Measurements from ENCODE around the gene HERC5.

The HERC5 gene

DNA sequence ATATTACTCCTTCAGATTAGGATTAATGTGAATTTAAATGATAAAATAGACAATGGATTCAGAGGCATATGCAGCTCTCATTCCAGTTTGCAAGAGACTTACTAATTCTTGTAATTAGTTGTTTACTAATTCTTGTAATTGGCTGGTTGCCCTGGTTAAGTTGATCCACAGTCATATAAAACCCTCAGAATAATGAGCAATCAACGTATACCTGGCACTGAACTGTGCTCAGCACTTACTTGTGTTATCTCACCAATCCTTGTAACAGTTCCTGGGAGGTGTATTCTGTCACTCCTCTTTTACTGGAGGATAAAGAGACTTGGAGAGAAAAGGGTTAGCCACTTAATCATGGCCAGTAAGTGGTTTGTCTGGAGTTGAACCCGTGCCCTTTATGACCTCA lies 10.5 kb downstream of the HERC5 start:
- TF ChIP-seq GABPA (IDR thresholded peaks at IDR 0.05; ENCODE audit: low read depth) = no peak
- no peak for TF ChIP-seq CTCF (IDR thresholded peaks at IDR 0.05; ENCODE audit: insufficient read depth, low read length)
- no peak for TF ChIP-seq POLR2AphosphoS5 (IDR thresholded peaks at IDR 0.05; ENCODE audit: low read depth)
- TF ChIP-seq, protein P1, sequence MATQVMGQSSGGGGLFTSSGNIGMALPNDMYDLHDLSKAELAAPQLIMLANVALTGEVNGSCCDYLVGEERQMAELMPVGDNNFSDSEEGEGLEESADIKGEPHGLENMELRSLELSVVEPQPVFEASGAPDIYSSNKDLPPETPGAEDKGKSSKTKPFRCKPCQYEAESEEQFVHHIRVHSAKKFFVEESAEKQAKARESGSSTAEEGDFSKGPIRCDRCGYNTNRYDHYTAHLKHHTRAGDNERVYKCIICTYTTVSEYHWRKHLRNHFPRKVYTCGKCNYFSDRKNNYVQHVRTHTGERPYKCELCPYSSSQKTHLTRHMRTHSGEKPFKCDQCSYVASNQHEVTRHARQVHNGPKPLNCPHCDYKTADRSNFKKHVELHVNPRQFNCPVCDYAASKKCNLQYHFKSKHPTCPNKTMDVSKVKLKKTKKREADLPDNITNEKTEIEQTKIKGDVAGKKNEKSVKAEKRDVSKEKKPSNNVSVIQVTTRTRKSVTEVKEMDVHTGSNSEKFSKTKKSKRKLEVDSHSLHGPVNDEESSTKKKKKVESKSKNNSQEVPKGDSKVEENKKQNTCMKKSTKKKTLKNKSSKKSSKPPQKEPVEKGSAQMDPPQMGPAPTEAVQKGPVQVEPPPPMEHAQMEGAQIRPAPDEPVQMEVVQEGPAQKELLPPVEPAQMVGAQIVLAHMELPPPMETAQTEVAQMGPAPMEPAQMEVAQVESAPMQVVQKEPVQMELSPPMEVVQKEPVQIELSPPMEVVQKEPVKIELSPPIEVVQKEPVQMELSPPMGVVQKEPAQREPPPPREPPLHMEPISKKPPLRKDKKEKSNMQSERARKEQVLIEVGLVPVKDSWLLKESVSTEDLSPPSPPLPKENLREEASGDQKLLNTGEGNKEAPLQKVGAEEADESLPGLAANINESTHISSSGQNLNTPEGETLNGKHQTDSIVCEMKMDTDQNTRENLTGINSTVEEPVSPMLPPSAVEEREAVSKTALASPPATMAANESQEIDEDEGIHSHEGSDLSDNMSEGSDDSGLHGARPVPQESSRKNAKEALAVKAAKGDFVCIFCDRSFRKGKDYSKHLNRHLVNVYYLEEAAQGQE (IDR thresholded peaks at IDR 0.05; ENCODE audit: insufficient replicate concordance, low read depth) = no peak
- TF ChIP-seq SPI1 (IDR thresholded peaks at IDR 0.05; ENCODE audit: borderline replicate concordance, low read depth) = no peak
- no peaks in the 10 kb centered on the region for H3K27me3 ChIP-seq (ENCODE audit: insufficient read depth, poor library complexity, severe bottlenecking)
- no peak for DNase-seq (ENCODE audit: low read depth in 1 of 2, low spot score in 1 of 2)
- no peak overlapping the region for H3K27ac ChIP-seq (replicated peaks)
- no peak overlapping the region for H3K4me3 ChIP-seq (replicated peaks; ENCODE audit: insufficient read depth, low read length)

GRCh38 chr4:88477229-88477860 lies 20.4 kb downstream of the HERC5 start:
- peak in 1 of 2 experiments; percentile 56 for DNase-seq (ENCODE audit: low read depth in 1 of 2, low spot score in 1 of 2)
- H3K27me3 ChIP-seq (ENCODE audit: insufficient read depth, poor library complexity, severe bottlenecking) = no peaks in the 10 kb centered on the region
- no peak overlapping the region for H3K4me3 ChIP-seq (replicated peaks; ENCODE audit: insufficient read depth, low read length)
- no peak overlapping the region for H3K27ac ChIP-seq (replicated peaks)
- no peak for TF ChIP-seq CTCF (IDR thresholded peaks at IDR 0.05; ENCODE audit: insufficient read depth, low read length)
- TF ChIP-seq SPI1 (IDR thresholded peaks at IDR 0.05; ENCODE audit: borderline replicate concordance, low read depth) = no peak
- TF ChIP-seq GABPA (IDR thresholded peaks at IDR 0.05; ENCODE audit: low read depth) = no peak
- TF ChIP-seq POLR2AphosphoS5 (IDR thresholded peaks at IDR 0.05; ENCODE audit: low read depth) = no peak
- TF ChIP-seq, protein P1 (IDR thresholded peaks at IDR 0.05; ENCODE audit: insufficient replicate concordance, low read depth) = no peak

- DNase-seq (ENCODE audit: low read depth in 1 of 2, low spot score in 1 of 2) = no peak
- no peak overlapping the region for H3K4me3 ChIP-seq (replicated peaks; ENCODE audit: insufficient read depth, low read length)
- H3K27ac ChIP-seq (replicated peaks) = no peak overlapping the region
- TF ChIP-seq SPI1 (IDR thresholded peaks at IDR 0.05; ENCODE audit: borderline replicate concordance, low read depth) (no peak), CTCF (IDR thresholded peaks at IDR 0.05; ENCODE audit: insufficient read depth, low read length) (no peak), POLR2AphosphoS5 (IDR thresholded peaks at IDR 0.05; ENCODE audit: low read depth) (no peak), GABPA (IDR thresholded peaks at IDR 0.05; ENCODE audit: low read depth) (no peak)
- TF ChIP-seq, protein P1 (IDR thresholded peaks at IDR 0.05; ENCODE audit: insufficient replicate concordance, low read depth) = no peak
- no peaks in the 10 kb centered on the region for H3K27me3 ChIP-seq (ENCODE audit: insufficient read depth, poor library complexity, severe bottlenecking)
Observed at GRCh38 chr4:88478247-88478646, 21.3 kb downstream of the HERC5 start.
